K562 (cell line): ENCODE measurements around the gene ZNF692. TPM values are rescaled to one million over a fixed set of nuclear protein-coding genes. Genes with fewer than 3 reads are reported as not detected.

Source experiments
- ATAC-seq: fragments of 200-7000 bp; cut with Tn5 transposase; 3 replicates; pipeline ENCODE4 v1.9.1; 2020; ENCODE audit warnings: moderate library complexity
- BruUV-seq: library from RNA; stranded (reverse); fragments of 400-500 nt; replicated peaks from 2 replicates; lab custom pipeline; 2021; lab: Mats Ljungman, UMichigan
- CTCF ChIA-PET: fragments of 300-600 bp; formaldehyde crosslinking; extraction: SDS; loops from one replicate; lab custom pipeline; 2021; ENCODE audit warnings: low intra/inter-chr PET ratio; lab: Yijun Ruan, JAX
- POLR2A ChIA-PET: fragments of 300-600, 350-650 bp; sonication (Branson Sonifier 250); formaldehyde crosslinking; extraction: SDS; loops from one replicate; lab custom pipeline; 2021; ENCODE audit warnings: antibody characterized with exemption, inconsistent platforms; lab: Yijun Ruan, JAX
- DNase-seq, 4 experiments: peaks; one replicate each; pipeline versions ENCODE4 v3.0.0 to v3.0.0-alpha.2; 2011 to 2018; ENCODE audit warnings: low spot score in 3 of 4, mixed read lengths in 3 of 4; ENCODE audit errors: extremely low read depth in 1 of 4
- FAIRE-seq: peaks from 2 replicates; lab custom pipeline; 2011; peaks lifted over from hg19 to GRCh38; lab: Jason Lieb, UNC
- H2AFZ ChIP-seq: 2 replicates; pipeline ENCODE4 v1.6.0; 2011; ENCODE audit warnings: low read depth, low read length, control low read depth, inconsistent platforms
- H3K27ac ChIP-seq: fragments of 200-600 bp; 3 replicates; pipeline ENCODE4 v1.8.0; 2011; ENCODE audit warnings: low read depth, mild to moderate bottlenecking, control low read depth, inconsistent platforms, low read length, moderate library complexity, mixed read lengths; ENCODE audit errors: extremely low read depth
- H3K27me3 ChIP-seq, 2 experiments: fragments of 300-600 bp in 1 of 2; 2 replicates in 1 of 2; 3 replicates in 1 of 2; pipeline versions ENCODE4 v1.6.0 to v1.8.0; 2011; ENCODE audit warnings: inconsistent platforms in 2 of 2, low read length in 2 of 2, mild to moderate bottlenecking in 1 of 2, mixed read lengths in 1 of 2, moderate library complexity in 1 of 2; ENCODE audit not compliant: control insufficient read depth in 2 of 2, insufficient read depth in 2 of 2
- H3K36me3 ChIP-seq: fragments of 300-600 bp; 3 replicates; pipeline ENCODE4 v1.8.0; 2011; ENCODE audit warnings: mild to moderate bottlenecking, low read length, inconsistent platforms; ENCODE audit not compliant: control insufficient read depth, insufficient read depth
- H3K4me1 ChIP-seq, 2 experiments: fragments of 200-600 bp in 1 of 2; replicated peaks in 1 of 2; 2 replicates in 1 of 2; 3 replicates in 1 of 2; pipeline versions ENCODE4 v1.5.1 to v1.8.0; 2011; ENCODE audit warnings: inconsistent platforms in 2 of 2, low read length in 2 of 2, mild to moderate bottlenecking in 1 of 2, mixed read lengths in 1 of 2, moderate library complexity in 1 of 2; ENCODE audit not compliant: control insufficient read depth in 2 of 2, insufficient read depth in 2 of 2
- H3K4me2 ChIP-seq: 2 replicates; pipeline ENCODE4 v1.6.1; 2011; ENCODE audit warnings: low read length, control low read depth, inconsistent platforms, mixed read lengths; ENCODE audit not compliant: insufficient read depth
- H3K4me3 ChIP-seq: fragments of 200-600 bp; sonication (generic), shearing (Covaris generic); 2 replicates; pipeline ENCODE4 v1.5.1; 2016; ENCODE audit warnings: control low read depth, inconsistent platforms
- H3K79me2 ChIP-seq: fragments of 200-600 bp; 3 replicates; pipeline ENCODE4 v1.8.0; 2011; ENCODE audit warnings: low read length, inconsistent platforms; ENCODE audit not compliant: control insufficient read depth, insufficient read depth
- H3K9ac ChIP-seq, 2 experiments: 2 replicates each; pipeline versions ENCODE4 v1.6.0 to v1.6.1; 2011; ENCODE audit warnings: low read depth in 2 of 2, low read length in 2 of 2, control low read depth in 1 of 2, inconsistent platforms in 1 of 2, mild to moderate bottlenecking in 1 of 2, mixed read lengths in 1 of 2; ENCODE audit not compliant: insufficient read depth in 1 of 2
- H3K9me1 ChIP-seq: one replicate; pipeline ENCODE4 v1.6.0; 2011; ENCODE audit warnings: inconsistent platforms, mild to moderate bottlenecking, low read length, moderate library complexity; ENCODE audit not compliant: control insufficient read depth, insufficient read depth
- H3K9me3 ChIP-seq: replicated peaks from 2 replicates; pipeline ENCODE4 v1.5.1; 2011; ENCODE audit warnings: low read depth, low read length, inconsistent platforms; ENCODE audit not compliant: control insufficient read depth, insufficient read depth
- H4K20me1 ChIP-seq: replicated peaks from 2 replicates; pipeline ENCODE4 v1.6.1; 2011; ENCODE audit warnings: low read length, inconsistent platforms, mixed read lengths; ENCODE audit not compliant: control insufficient read depth, insufficient read depth
- CBX5 ChIP-seq: IDR thresholded peaks from 2 replicates; pipeline ENCODE4 v1.6.1; 2014; ENCODE audit warnings: low read depth, borderline replicate concordance
- HEY1 ChIP-seq: fragments of 250-450 bp; sonication (Bioruptor Pico); IDR thresholded peaks from 2 replicates; pipeline ENCODE4 v1.5.0; 2020; ENCODE audit warnings: mild to moderate bottlenecking, moderate library complexity, borderline replicate concordance
- POLR2B ChIP-seq: fragments of 450-650 bp; IDR thresholded peaks from 2 replicates; pipeline ENCODE4 v1.6.1; 2018; ENCODE audit warnings: low read depth; ENCODE audit not compliant: partially characterized antibody
- WGBS: fragments of 100-300 bp; shearing (Covaris generic); methylation state at CpG from one replicate; pipeline ENCODE4 v1.1.6; 2016; ENCODE audit warnings: low coverage, mixed read lengths; ENCODE audit not compliant: insufficient coverage; ENCODE audit errors: missing lambda C conversion rate; 5-methylcytosine and 5-hydroxymethylcytosine counted together
- in situ Hi-C: fragments of 300-500 bp; cut with MboI; formaldehyde crosslinking; loops from 4 replicates; pipeline ENCODE4 v1.15.0; 2018; ENCODE audit warnings: inconsistent platforms, mixed read lengths
- intact Hi-C: fragments of 100-400 bp; cut with micrococcal nuclease; formaldehyde crosslinking; loops from 2 replicates; pipeline ENCODE4 v1.14.2; 2022
- polyA plus RNA-seq, 8 experiments: library from polyadenylated mRNA; depleted of rRNA in 4 of 8; stranded (reverse) in 5 of 8; unstranded in 3 of 8; fragments of >200 nt; fragmentation: Nextera tagmentation in 2 of 8; fragmentation: Illumina TruSeq in 1 of 8; extraction: Ambion mirVana in 2 of 8; extraction: Trizol in 1 of 8; gene quantifications; 2 replicates each; pipeline versions ENCODE4 v1.2.1 to v1.2.3, GENCODE V29; 2011 to 2014; ENCODE audit warnings: inconsistent platforms in 1 of 8, missing spikeins in 1 of 8
- total RNA-seq, 7 experiments: library from RNA; depleted of rRNA in 6 of 7; stranded (reverse); fragments of >200 nt in 6 of 7; fragmentation: Illumina TruSeq in 2 of 7; extraction: Trizol in 2 of 7; gene quantifications; 2 replicates each; pipeline versions ENCODE4 v1.2.1 to v1.2.3, GENCODE V29; 2011 to 2021; ENCODE audit warnings: low replicate concordance in 1 of 7
- TF ChIP-seq, protein P1 (sequence below): fragments of 250-450 bp; sonication (Bioruptor Pico); IDR thresholded peaks from 2 replicates; pipeline ENCODE4 v1.4.0; 2020; ENCODE audit warnings: mild to moderate bottlenecking
- TF ChIP-seq, protein P2 (sequence below): sonication (generic); formaldehyde crosslinking; IDR thresholded peaks from 2 replicates; pipeline ENCODE4 v1.8.0; 2023; ENCODE audit warnings: mild to moderate bottlenecking, missing genetic modification reagents
- TF ChIP-seq, protein P3 (sequence below): sonication (generic); formaldehyde crosslinking; IDR thresholded peaks from 2 replicates; pipeline ENCODE4 v1.8.0; 2022; ENCODE audit warnings: mild to moderate bottlenecking, missing genetic modification reagents

Gene ZNF692
- total and polyA plus RNA-seq, 9 of the 15 experiments (the other 6 are each of a cell fraction or from before 2014, with no cell fraction given), result 8.4 to 143 (median 55.9) TPM

DNA sequence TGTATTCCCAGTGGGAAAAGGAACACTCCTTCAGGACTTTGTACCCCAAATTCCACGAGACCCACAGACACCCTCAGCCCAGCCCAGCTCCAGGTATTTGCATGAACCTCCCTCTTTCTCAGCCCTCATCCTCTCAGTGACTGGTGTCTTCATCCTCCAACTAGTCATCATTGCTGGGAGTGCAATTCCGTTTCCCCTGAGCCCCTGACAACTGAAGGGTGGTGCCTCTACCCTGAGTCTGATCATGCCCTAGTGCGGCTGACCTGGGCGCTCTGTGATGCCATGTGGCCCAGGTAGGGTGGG lies 3.8 kb upstream of the ZNF692 start:
- Histone ChIP-seq H3K79me2 (peaks cover 15% of the 10 kb centered on the region), H3K4me1 (peaks cover 28 to 32% of the 10 kb centered on the region in 2 experiments), H3K9ac (peak overlapping the region; percentile 49 to 93), H3K27me3 (no peaks in the 10 kb centered on the region), H3K9me3 (no peaks in the 10 kb centered on the region), H3K4me3 (peak overlapping the region; percentile 42), H3K9me1 (no peaks in the 10 kb centered on the region), H4K20me1 (no peaks in the 10 kb centered on the region), H2AFZ (peak overlapping the region; percentile 90), H3K27ac (no peak overlapping the region; the same call in 2 of the 3 replicates), H3K4me2 (peak overlapping the region; percentile 71), H3K36me3 (peaks cover under 1% of the 10 kb centered on the region; the same call in 1 of the 3 replicates)
- no peak for DNase-seq
- WGBS, result 58% methylated on average over 4 of the region's 4 CpGs
- ATAC-seq, result no peak
- intact Hi-C loops, result no loop called here
- in situ Hi-C loops, result no loop called here
- ChIA-PET POLR2A (interaction anchor here (1.0 to 7.2 kb wide), 3 partner anchors 10 to 26 kb away, joined by 3 to 71 read pairs (median 4); no protein-coding TSS in a partner anchor), CTCF (no interaction called here)
- no peak for FAIRE-seq
- BruUV-seq, result no TSS peak
- no peak for TF ChIP-seq POLR2B
- TF ChIP-seq, protein P1, sequence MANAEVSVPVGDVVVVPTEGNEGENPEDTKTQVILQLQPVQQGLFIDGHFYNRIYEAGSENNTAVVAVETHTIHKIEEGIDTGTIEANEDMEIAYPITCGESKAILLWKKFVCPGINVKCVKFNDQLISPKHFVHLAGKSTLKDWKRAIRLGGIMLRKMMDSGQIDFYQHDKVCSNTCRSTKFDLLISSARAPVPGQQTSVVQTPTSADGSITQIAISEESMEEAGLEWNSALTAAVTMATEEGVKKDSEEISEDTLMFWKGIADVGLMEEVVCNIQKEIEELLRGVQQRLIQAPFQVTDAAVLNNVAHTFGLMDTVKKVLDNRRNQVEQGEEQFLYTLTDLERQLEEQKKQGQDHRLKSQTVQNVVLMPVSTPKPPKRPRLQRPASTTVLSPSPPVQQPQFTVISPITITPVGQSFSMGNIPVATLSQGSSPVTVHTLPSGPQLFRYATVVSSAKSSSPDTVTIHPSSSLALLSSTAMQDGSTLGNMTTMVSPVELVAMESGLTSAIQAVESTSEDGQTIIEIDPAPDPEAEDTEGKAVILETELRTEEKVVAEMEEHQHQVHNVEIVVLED, result no peak
- no peak for TF ChIP-seq HEY1 (CRISPR knock-in tag)
- TF ChIP-seq CBX5, result no peak
- TF ChIP-seq, protein P2, sequence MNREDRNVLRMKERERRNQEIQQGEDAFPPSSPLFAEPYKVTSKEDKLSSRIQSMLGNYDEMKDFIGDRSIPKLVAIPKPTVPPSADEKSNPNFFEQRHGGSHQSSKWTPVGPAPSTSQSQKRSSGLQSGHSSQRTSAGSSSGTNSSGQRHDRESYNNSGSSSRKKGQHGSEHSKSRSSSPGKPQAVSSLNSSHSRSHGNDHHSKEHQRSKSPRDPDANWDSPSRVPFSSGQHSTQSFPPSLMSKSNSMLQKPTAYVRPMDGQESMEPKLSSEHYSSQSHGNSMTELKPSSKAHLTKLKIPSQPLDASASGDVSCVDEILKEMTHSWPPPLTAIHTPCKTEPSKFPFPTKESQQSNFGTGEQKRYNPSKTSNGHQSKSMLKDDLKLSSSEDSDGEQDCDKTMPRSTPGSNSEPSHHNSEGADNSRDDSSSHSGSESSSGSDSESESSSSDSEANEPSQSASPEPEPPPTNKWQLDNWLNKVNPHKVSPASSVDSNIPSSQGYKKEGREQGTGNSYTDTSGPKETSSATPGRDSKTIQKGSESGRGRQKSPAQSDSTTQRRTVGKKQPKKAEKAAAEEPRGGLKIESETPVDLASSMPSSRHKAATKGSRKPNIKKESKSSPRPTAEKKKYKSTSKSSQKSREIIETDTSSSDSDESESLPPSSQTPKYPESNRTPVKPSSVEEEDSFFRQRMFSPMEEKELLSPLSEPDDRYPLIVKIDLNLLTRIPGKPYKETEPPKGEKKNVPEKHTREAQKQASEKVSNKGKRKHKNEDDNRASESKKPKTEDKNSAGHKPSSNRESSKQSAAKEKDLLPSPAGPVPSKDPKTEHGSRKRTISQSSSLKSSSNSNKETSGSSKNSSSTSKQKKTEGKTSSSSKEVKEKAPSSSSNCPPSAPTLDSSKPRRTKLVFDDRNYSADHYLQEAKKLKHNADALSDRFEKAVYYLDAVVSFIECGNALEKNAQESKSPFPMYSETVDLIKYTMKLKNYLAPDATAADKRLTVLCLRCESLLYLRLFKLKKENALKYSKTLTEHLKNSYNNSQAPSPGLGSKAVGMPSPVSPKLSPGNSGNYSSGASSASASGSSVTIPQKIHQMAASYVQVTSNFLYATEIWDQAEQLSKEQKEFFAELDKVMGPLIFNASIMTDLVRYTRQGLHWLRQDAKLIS (CRISPR knock-in tag), result no peak
- TF ChIP-seq, protein P3, sequence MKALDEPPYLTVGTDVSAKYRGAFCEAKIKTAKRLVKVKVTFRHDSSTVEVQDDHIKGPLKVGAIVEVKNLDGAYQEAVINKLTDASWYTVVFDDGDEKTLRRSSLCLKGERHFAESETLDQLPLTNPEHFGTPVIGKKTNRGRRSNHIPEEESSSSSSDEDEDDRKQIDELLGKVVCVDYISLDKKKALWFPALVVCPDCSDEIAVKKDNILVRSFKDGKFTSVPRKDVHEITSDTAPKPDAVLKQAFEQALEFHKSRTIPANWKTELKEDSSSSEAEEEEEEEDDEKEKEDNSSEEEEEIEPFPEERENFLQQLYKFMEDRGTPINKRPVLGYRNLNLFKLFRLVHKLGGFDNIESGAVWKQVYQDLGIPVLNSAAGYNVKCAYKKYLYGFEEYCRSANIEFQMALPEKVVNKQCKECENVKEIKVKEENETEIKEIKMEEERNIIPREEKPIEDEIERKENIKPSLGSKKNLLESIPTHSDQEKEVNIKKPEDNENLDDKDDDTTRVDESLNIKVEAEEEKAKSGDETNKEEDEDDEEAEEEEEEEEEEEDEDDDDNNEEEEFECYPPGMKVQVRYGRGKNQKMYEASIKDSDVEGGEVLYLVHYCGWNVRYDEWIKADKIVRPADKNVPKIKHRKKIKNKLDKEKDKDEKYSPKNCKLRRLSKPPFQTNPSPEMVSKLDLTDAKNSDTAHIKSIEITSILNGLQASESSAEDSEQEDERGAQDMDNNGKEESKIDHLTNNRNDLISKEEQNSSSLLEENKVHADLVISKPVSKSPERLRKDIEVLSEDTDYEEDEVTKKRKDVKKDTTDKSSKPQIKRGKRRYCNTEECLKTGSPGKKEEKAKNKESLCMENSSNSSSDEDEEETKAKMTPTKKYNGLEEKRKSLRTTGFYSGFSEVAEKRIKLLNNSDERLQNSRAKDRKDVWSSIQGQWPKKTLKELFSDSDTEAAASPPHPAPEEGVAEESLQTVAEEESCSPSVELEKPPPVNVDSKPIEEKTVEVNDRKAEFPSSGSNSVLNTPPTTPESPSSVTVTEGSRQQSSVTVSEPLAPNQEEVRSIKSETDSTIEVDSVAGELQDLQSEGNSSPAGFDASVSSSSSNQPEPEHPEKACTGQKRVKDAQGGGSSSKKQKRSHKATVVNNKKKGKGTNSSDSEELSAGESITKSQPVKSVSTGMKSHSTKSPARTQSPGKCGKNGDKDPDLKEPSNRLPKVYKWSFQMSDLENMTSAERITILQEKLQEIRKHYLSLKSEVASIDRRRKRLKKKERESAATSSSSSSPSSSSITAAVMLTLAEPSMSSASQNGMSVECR, result peak; percentile 51; the same call in 1 of the 2 replicates
